ENCODE results near the gene LRGUK. TPM values are rescaled to one million over a fixed set of nuclear protein-coding genes. Genes with fewer than 3 reads are reported as not detected.
"Not testable (repeated sequence)": the region's sequence is repeated elsewhere in the genome, so short reads cannot be mapped to it uniquely, and the experiment has no call there.

The LRGUK gene
- polyA plus RNA-seq, 2 donors, result 0.09 to 0.14 TPM

DNA sequence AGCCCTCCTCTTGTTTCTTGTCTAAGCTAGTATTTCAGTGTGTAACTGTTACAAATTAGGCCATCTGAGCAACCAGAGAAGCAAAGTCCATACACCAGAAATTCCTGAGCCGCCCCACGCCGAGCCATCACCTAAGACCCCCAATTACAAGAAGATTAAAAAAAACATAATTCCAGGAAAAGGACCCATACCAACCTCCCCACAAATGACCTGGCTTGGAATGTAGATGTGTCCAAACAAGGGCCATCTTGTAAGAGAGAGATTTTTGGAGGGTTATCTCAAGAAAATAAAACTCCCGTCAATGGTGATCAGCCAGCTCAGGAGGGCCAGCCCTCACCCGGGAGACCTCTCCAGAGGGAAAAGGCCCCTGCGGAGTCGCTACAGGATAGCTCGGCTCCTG is 83.1 kb downstream of the LRGUK start:
- no peaks in the 10 kb centered on the region for H3K4me1 ChIP-seq (ENCODE audit: control insufficient read depth in 2 of 2, insufficient read depth in 2 of 2, low read length in 1 of 2)
- no peak overlapping the region for H3K27ac ChIP-seq (ENCODE audit: low read depth in 2 of 2, low read length in 1 of 2)
- H3K9me3 ChIP-seq (ENCODE audit: control insufficient read depth in 2 of 2, insufficient read depth in 1 of 2, low read depth in 1 of 2, low read length in 1 of 2), result peaks cover 0 to 3% of the 10 kb centered on the region in 2 donors
- H3K36me3 ChIP-seq (ENCODE audit: control insufficient read depth in 2 of 2, insufficient read depth in 2 of 2, low read length in 1 of 2), result no peaks in the 10 kb centered on the region
- WGBS, 2 donors, result 94 to 97% methylated on average over 8 of the region's 8 CpGs
- H3K4me3 ChIP-seq (ENCODE audit: low read depth in 1 of 2, low read length in 2 of 2), result no peak overlapping the region
- H3K27me3 ChIP-seq (ENCODE audit: control insufficient read depth in 1 of 2, insufficient read depth in 2 of 2, low read length in 2 of 2), result no peaks in the 10 kb centered on the region

DNA sequence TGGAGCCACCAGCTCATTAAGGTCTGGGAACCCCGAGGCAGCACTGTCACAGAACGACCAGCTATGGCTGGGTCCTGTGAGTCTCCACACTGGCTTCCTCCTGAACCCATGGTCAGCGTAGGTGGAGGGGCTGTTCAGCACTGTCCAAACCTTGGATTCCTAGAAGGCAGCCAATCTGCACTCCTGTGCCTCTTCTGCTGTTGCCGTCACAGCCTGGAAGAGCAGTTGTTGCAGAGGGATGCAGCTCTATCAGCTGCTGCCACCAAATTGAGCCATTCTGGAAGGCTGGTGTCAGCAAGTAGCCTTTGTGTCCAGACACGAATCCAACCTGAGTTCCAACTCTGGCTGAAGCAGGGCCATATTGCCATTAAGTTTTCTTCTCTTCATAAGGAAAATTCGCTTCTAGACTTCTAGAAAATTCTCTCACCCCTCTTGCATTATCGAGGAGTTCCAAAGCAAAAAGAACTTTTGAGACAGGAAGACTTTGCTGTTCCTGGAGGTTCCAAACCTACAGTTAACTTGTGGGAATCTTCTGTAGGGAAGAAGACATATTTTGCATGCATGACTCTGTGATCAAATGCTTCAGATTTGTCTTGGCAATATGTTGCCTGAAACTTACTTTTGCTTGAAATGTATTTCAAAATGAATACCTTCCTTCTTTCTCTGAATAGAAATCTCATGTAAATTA is 84.0 kb downstream of the LRGUK start:
- Histone ChIP-seq H3K4me3 (ENCODE audit: low read depth in 1 of 2, low read length in 2 of 2) (no peak overlapping the region), H3K27ac (ENCODE audit: low read depth in 2 of 2, low read length in 1 of 2) (no peak overlapping the region), H3K27me3 (ENCODE audit: control insufficient read depth in 1 of 2, insufficient read depth in 2 of 2, low read length in 2 of 2) (no peaks in the 10 kb centered on the region), H3K4me1 (ENCODE audit: control insufficient read depth in 2 of 2, insufficient read depth in 2 of 2, low read length in 1 of 2) (no peaks in the 10 kb centered on the region), H3K36me3 (ENCODE audit: control insufficient read depth in 2 of 2, insufficient read depth in 2 of 2, low read length in 1 of 2) (no peaks in the 10 kb centered on the region), H3K9me3 (ENCODE audit: control insufficient read depth in 2 of 2, insufficient read depth in 1 of 2, low read depth in 1 of 2, low read length in 1 of 2) (peaks cover 0 to 3% of the 10 kb centered on the region in 2 donors)
- WGBS, 2 donors, result 85 to 92% methylated on average over 7 of the region's 7 CpGs

DNA sequence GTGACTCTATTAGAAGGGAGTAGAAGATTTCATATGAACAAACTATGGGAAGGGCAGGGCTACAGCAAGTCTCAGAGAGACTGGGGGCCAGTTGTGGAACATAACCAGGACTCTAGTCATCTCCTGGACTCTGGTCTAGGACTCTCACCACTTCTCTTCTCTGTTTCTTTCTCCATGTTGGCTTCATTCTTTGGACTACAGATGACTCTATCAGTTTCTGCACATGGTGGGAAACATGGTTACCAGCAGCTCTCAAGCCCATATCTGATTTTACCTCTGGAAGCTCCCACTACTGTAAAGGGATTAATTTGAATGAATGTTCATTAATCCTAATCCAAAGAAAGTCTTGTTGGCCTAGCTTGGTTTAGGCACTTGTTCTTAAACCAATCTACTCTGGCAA is 84.7 kb downstream of the LRGUK start:
- H3K4me1 ChIP-seq (ENCODE audit: control insufficient read depth in 2 of 2, insufficient read depth in 2 of 2, low read length in 1 of 2), result no peaks in the 10 kb centered on the region

DNA sequence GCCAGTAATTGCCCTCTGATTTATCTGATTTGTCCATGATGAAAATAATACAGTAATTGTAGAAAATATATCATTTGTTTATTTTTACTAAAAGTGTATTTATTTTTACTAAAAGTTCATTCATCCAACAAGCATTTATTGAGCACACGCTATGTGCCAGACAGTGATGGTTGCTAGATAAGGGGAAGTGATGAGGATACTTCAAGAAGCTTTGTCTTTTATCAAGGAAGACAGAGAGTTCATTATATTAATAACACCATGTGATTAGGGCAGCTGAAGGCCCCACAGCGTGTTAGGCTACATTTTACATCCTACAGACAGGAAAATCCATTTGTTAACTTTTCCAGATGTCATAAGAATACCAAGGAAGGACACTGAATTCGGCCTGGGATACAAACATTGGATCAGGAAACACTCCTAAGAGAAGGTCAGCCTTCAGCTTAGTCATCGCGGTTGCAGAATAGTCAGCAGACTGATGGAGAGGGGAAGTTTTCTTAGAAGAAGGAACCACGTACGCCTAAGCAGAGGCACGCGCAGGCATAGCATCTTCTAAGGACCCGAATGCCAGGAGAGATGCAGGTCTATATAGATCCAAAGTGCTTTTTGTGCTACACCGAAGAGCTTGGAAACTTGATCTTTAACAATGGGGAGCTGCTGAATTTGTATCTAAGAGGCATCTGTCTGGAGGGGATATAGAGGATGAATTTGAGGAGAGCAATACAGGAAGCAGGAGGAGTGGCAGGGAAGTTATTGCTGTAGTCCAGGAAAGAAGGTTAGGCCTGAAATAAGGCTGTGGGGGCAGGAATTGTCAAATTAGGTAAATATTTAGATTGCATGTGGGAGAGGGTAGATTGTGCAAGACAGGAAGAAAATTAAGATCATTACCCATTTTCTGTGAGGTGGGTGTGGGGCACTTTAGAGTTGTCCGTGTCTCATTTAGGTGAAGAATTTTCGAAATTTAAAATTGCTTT is 85.7 kb downstream of the LRGUK start:
- Histone ChIP-seq H3K9me3 (ENCODE audit: control insufficient read depth in 2 of 2, insufficient read depth in 1 of 2, low read depth in 1 of 2, low read length in 1 of 2) (peaks cover 0 to under 1% of the 10 kb centered on the region in 2 donors), H3K4me1 (ENCODE audit: control insufficient read depth in 2 of 2, insufficient read depth in 2 of 2, low read length in 1 of 2) (no peaks in the 10 kb centered on the region), H3K4me3 (ENCODE audit: low read depth in 1 of 2, low read length in 2 of 2) (no peak overlapping the region), H3K27ac (ENCODE audit: low read depth in 2 of 2, low read length in 1 of 2) (no peak overlapping the region), H3K36me3 (ENCODE audit: control insufficient read depth in 2 of 2, insufficient read depth in 2 of 2, low read length in 1 of 2) (no peaks in the 10 kb centered on the region), H3K27me3 (ENCODE audit: control insufficient read depth in 1 of 2, insufficient read depth in 2 of 2, low read length in 2 of 2) (no peaks in the 10 kb centered on the region)
- WGBS, 2 donors, result 69 to 72% methylated on average over 13 of the region's 13 CpGs

More for the DNA sequence above, 84.7 kb downstream of the LRGUK start:
- H3K27me3 ChIP-seq (ENCODE audit: control insufficient read depth in 1 of 2, insufficient read depth in 2 of 2, low read length in 2 of 2), result no peaks in the 10 kb centered on the region
- H3K4me3 ChIP-seq (ENCODE audit: low read depth in 1 of 2, low read length in 2 of 2), result no peak overlapping the region
- H3K9me3 ChIP-seq (ENCODE audit: control insufficient read depth in 2 of 2, insufficient read depth in 1 of 2, low read depth in 1 of 2, low read length in 1 of 2), result peaks cover 0 to 3% of the 10 kb centered on the region in 2 donors
- no peak overlapping the region for H3K27ac ChIP-seq (ENCODE audit: low read depth in 2 of 2, low read length in 1 of 2)
- H3K36me3 ChIP-seq (ENCODE audit: control insufficient read depth in 2 of 2, insufficient read depth in 2 of 2, low read length in 1 of 2), result no peaks in the 10 kb centered on the region

GRCh38 chr7:134220236-134220635 is 93.1 kb downstream of the LRGUK start:
- H3K9me3 ChIP-seq (ENCODE audit: control insufficient read depth in 2 of 2, insufficient read depth in 1 of 2, low read depth in 1 of 2, low read length in 1 of 2), result no peaks in the 10 kb centered on the region
- H3K4me1 ChIP-seq (ENCODE audit: control insufficient read depth in 2 of 2, insufficient read depth in 2 of 2, low read length in 1 of 2), result no peaks in the 10 kb centered on the region
- H3K27me3 ChIP-seq (ENCODE audit: control insufficient read depth in 1 of 2, insufficient read depth in 2 of 2, low read length in 2 of 2), result no peaks in the 10 kb centered on the region
- no peak overlapping the region for H3K4me3 ChIP-seq (ENCODE audit: low read depth in 1 of 2, low read length in 2 of 2)
- H3K27ac ChIP-seq (ENCODE audit: low read depth in 2 of 2, low read length in 1 of 2), result no peak overlapping the region
- WGBS, 2 donors, result 78 to 81% methylated on average over 3 of the region's 3 CpGs
- no peaks in the 10 kb centered on the region for H3K36me3 ChIP-seq (ENCODE audit: control insufficient read depth in 2 of 2, insufficient read depth in 2 of 2, low read length in 1 of 2)

DNA sequence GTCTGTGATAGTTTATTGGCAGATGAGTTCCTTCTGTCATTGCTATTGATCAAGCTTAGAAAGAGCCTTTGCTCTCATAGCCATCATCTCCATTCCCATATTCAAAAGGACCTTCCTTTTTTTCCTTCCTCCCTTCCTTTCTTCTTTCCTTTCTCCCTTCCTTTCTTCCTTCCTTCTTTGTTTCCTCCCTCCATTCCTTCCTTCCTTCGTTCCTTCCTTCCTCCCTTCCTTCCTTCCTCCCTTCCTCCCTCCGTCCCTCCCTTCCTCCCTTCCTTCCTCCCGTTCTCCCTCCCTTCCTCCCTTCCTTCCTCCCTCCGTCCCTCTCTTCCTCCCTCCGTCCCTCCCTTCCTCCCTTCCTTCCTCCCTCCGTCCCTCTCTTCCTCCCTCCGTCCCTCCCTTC is 104.2 kb downstream of the LRGUK start:
- WGBS, 2 donors, result 82% methylated on average over 7 of the region's 7 CpGs
- not testable (repeated sequence) for H3K4me3 ChIP-seq (ENCODE audit: low read depth in 1 of 2, low read length in 2 of 2); H3K9me3 ChIP-seq (ENCODE audit: control insufficient read depth in 2 of 2, insufficient read depth in 1 of 2, low read depth in 1 of 2, low read length in 1 of 2); H3K4me1 ChIP-seq (ENCODE audit: control insufficient read depth in 2 of 2, insufficient read depth in 2 of 2, low read length in 1 of 2); H3K36me3 ChIP-seq (ENCODE audit: control insufficient read depth in 2 of 2, insufficient read depth in 2 of 2, low read length in 1 of 2); H3K27me3 ChIP-seq (ENCODE audit: control insufficient read depth in 1 of 2, insufficient read depth in 2 of 2, low read length in 2 of 2); H3K27ac ChIP-seq (ENCODE audit: low read depth in 2 of 2, low read length in 1 of 2)

DNA sequence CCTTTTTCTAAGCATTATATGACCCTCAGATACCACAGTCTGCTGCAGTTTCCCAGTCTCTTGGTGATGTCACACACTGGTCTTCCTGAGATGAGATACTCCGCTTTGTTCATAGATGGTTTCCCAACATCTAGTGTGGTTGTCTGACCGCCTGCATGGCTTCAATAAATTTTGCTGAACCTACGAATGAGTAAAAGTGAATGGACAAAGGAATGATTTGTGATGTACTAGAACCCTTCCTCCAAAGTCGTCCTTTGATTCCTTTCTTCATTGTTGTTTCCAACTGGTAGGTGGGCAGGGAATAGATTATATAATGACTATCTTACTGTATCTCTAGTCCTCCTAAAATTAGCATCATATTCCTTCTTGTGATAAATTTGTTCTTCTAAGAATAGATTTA is 107.1 kb downstream of the LRGUK start:
- Histone ChIP-seq H3K27ac (ENCODE audit: low read depth in 2 of 2, low read length in 1 of 2) (no peak overlapping the region), H3K9me3 (ENCODE audit: control insufficient read depth in 2 of 2, insufficient read depth in 1 of 2, low read depth in 1 of 2, low read length in 1 of 2) (peaks cover 0 to 1% of the 10 kb centered on the region in 2 donors), H3K4me1 (ENCODE audit: control insufficient read depth in 2 of 2, insufficient read depth in 2 of 2, low read length in 1 of 2) (no peaks in the 10 kb centered on the region), H3K36me3 (ENCODE audit: control insufficient read depth in 2 of 2, insufficient read depth in 2 of 2, low read length in 1 of 2) (no peaks in the 10 kb centered on the region), H3K4me3 (ENCODE audit: low read depth in 1 of 2, low read length in 2 of 2) (no peak overlapping the region), H3K27me3 (ENCODE audit: control insufficient read depth in 1 of 2, insufficient read depth in 2 of 2, low read length in 2 of 2) (peaks cover 0 to 2% of the 10 kb centered on the region in 2 donors)
- WGBS, 2 donors, result 90 to 91% methylated on average over 4 of the region's 4 CpGs

GRCh38 chr7:134245253-134245652 is 118.1 kb downstream of the LRGUK start:
- Histone ChIP-seq H3K36me3 (ENCODE audit: control insufficient read depth in 2 of 2, insufficient read depth in 2 of 2, low read length in 1 of 2) (no peaks in the 10 kb centered on the region), H3K4me3 (ENCODE audit: low read depth in 1 of 2, low read length in 2 of 2) (no peak overlapping the region), H3K4me1 (ENCODE audit: control insufficient read depth in 2 of 2, insufficient read depth in 2 of 2, low read length in 1 of 2) (no peaks in the 10 kb centered on the region), H3K27ac (ENCODE audit: low read depth in 2 of 2, low read length in 1 of 2) (no peak overlapping the region), H3K27me3 (ENCODE audit: control insufficient read depth in 1 of 2, insufficient read depth in 2 of 2, low read length in 2 of 2) (no peaks in the 10 kb centered on the region), H3K9me3 (ENCODE audit: control insufficient read depth in 2 of 2, insufficient read depth in 1 of 2, low read depth in 1 of 2, low read length in 1 of 2) (no peaks in the 10 kb centered on the region)
- WGBS, 2 donors, result 83 to 91% methylated on average over 2 of the region's 2 CpGs

GRCh38 chr7:134246347-134246746 is 119.2 kb downstream of the LRGUK start:
- 27 to 48% methylated on average over 3 of the region's 3 CpGs for WGBS, 2 donors
- H3K27ac ChIP-seq (ENCODE audit: low read depth in 2 of 2, low read length in 1 of 2), result no peak overlapping the region
- H3K9me3 ChIP-seq (ENCODE audit: control insufficient read depth in 2 of 2, insufficient read depth in 1 of 2, low read depth in 1 of 2, low read length in 1 of 2), result no peaks in the 10 kb centered on the region
- no peaks in the 10 kb centered on the region for H3K36me3 ChIP-seq (ENCODE audit: control insufficient read depth in 2 of 2, insufficient read depth in 2 of 2, low read length in 1 of 2)
- H3K27me3 ChIP-seq (ENCODE audit: control insufficient read depth in 1 of 2, insufficient read depth in 2 of 2, low read length in 2 of 2), result no peaks in the 10 kb centered on the region
- H3K4me3 ChIP-seq (ENCODE audit: low read depth in 1 of 2, low read length in 2 of 2), result no peak overlapping the region
- H3K4me1 ChIP-seq (ENCODE audit: control insufficient read depth in 2 of 2, insufficient read depth in 2 of 2, low read length in 1 of 2), result no peaks in the 10 kb centered on the region

All from esophagus (tissue), 2 donors.